ENCODE data around the gene TTC22.

TTC22 gene

DNA sequence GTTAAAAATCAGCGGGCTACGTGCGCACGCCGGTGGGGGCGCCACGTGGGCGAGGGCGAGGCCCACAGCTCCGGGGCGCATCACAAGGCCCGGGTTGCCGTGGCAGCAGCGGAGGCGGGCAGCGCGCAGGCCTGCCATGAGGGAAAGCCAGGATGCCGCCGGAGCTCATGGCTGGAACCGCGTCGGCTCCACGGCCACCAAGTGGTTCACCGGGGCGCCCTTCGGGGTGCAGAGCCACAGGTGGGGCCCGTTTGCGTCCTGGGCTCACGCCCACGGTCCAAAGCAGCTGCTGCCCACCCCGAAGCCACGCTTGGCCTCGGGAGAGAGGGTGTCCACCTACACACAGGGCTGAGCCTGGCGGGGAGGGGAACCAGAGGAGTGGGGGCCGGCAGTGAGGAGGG lies 4.9 kb upstream of the TTC22 start:
- DNase-seq (ENCODE audit: low read depth) = no peak
- TF ChIP-seq, protein P1, sequence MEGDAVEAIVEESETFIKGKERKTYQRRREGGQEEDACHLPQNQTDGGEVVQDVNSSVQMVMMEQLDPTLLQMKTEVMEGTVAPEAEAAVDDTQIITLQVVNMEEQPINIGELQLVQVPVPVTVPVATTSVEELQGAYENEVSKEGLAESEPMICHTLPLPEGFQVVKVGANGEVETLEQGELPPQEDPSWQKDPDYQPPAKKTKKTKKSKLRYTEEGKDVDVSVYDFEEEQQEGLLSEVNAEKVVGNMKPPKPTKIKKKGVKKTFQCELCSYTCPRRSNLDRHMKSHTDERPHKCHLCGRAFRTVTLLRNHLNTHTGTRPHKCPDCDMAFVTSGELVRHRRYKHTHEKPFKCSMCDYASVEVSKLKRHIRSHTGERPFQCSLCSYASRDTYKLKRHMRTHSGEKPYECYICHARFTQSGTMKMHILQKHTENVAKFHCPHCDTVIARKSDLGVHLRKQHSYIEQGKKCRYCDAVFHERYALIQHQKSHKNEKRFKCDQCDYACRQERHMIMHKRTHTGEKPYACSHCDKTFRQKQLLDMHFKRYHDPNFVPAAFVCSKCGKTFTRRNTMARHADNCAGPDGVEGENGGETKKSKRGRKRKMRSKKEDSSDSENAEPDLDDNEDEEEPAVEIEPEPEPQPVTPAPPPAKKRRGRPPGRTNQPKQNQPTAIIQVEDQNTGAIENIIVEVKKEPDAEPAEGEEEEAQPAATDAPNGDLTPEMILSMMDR (IDR thresholded peaks at IDR 0.05; ENCODE audit: low read depth, low read length, missing control alignments) = no peak
- in situ Hi-C loops (cut with HindIII; ENCODE audit: low sequenced_read_pairs) = no loop called here
- no peak overlapping the region for H3K4me3 ChIP-seq (ENCODE audit: low read depth, low read length)

DNA sequence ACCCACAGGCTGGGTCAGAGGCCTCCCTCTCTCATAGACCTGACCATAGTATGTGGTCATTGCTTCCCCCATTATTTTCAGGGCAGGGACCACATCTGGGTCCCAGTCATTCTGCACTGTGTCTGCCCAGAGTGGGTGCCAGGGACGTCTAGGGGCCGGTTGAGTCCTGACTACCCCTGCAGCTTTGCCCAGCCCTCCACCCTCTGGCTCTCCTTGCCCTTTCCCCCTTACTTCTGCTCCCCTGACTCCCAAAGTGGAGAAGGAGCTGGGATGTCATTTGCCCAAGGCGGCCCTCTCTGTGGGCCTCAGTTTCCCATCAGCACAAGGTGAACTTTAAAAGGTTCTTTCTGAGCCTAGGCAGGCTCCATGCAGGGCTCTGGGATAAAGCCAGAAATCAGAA lies 4.3 kb upstream of the TTC22 start:
- no peak for DNase-seq (ENCODE audit: low read depth)
- no peak overlapping the region for H3K4me3 ChIP-seq (ENCODE audit: low read depth, low read length)
- in situ Hi-C loops (cut with HindIII; ENCODE audit: low sequenced_read_pairs) = no loop called here
- TF ChIP-seq, protein P1 (IDR thresholded peaks at IDR 0.05; ENCODE audit: low read depth, low read length, missing control alignments) = no peak

DNA sequence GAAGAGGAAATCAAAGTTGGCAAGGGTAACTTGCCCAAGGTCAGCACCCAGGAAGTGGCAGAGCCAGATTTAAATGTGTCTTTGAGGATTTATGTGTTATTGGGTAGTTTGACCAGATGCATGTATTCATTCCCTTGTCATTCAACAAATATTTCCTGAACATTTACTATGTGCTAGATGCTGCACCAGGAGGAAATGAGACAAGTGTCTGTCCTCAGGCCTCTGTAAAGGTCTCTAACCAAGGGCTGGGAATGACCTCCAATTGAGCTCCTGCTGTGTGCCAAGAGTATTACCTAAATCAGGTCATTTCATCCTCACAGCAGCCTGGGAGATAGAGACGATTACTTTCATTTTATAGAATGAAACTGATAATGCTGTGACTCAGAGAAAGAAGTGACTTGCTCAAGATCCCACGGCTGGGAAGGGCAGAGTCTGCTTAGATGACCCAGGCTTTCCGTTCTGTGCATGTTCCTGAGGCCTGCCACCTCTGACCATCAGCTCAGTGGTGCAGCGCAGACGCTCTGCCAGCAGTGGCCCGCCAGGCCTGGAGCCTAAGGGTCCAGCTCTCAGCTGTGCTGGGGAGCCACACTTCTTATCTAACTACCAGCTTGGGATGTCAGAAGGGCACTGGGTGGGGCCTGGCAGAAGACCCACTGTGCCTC lies 3.5 kb upstream of the TTC22 start:
- in situ Hi-C loops (cut with HindIII; ENCODE audit: low sequenced_read_pairs) = no loop called here
- TF ChIP-seq, protein P1 (IDR thresholded peaks at IDR 0.05; ENCODE audit: low read depth, low read length, missing control alignments) = no peak
- H3K4me3 ChIP-seq (ENCODE audit: low read depth, low read length) = no peak overlapping the region
- DNase-seq (ENCODE audit: low read depth) = no peak

DNA sequence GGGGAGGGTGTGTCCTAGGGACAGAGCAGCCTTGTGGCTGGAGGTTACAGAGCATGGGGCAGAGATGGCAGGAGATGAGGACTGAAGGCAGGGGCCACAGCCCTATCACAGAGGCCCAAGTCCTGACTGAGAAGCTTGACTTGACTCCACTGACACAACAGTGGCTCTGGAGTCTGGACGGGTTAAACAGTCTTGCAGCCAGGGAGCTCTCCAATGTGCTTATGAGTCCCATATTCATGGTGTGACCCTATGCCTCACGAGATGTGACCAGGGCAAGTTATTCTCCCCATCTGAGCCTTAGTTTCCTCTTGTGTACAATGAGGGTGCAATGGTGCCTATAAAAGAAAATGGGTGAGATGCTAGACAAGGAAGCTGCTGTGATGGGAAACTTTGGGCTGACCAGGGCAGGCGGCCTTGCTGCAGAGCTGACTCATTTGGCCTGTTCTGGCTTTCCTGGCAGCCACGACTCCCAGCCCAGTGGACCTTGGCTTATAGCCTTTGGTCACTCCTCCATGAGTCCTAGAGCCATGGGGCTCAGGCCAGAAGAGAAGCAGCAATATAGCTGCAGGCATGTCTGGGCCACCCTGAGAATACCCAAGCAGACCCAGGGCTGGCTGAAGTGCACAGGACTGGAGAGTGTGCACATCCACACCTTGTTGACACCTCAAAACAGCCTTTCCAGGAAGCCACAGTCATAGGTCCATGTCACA lies 2.8 kb upstream of the TTC22 start:
- H3K4me3 ChIP-seq (ENCODE audit: low read depth, low read length) = no peak overlapping the region
- no peak for DNase-seq (ENCODE audit: low read depth)
- in situ Hi-C loops (cut with HindIII; ENCODE audit: low sequenced_read_pairs) = no loop called here
- TF ChIP-seq, protein P1 (IDR thresholded peaks at IDR 0.05; ENCODE audit: low read depth, low read length, missing control alignments) = no peak

DNA sequence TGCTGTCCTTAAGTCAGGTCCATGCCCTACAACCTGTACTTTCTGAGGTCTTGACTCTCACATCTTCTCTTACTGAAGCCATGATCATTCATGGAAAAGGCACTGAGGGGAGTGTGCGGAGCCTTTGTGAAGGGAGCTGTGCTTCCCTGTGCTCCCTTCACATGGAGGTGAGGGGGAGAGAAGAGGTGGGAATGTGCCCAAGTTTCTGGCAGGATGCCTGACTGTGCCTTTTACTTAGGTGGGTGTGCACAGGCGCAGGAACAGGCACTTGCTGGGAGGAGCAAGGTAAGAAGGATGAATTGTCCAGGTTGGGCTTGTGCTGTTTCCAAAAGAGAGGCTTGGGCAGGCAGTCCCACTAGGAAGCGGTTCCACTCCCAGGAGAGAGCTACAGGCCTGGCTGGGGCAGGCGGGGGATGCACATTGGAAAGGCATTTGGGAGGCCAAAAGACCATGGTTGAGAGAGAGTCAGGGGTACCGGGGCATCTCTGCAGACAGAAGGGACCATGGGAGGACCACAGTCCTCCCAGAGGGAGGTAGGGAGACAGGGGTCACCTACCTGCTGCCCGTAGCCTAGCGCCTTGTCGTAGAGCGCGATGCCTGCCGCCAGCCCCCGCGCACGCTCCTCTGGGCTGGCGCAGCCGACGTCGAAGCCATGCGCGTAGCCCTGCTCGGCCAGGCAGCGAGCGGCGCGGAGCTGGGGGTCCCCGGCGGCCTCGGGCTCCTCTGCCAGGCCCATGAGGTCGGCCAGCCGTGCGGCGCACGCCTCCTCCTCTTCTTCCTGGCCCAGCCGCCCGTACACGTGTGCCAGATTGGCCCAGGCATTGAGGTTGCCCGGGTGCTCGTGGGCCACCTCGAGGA lies 853 bp downstream of the TTC22 start:
- no peak for DNase-seq (ENCODE audit: low read depth)
- H3K4me3 ChIP-seq (ENCODE audit: low read depth, low read length) = no peak overlapping the region
- TF ChIP-seq, protein P1 (IDR thresholded peaks at IDR 0.05; ENCODE audit: low read depth, low read length, missing control alignments) = no peak
- in situ Hi-C loops (cut with HindIII; ENCODE audit: low sequenced_read_pairs) = no loop called here

DNA sequence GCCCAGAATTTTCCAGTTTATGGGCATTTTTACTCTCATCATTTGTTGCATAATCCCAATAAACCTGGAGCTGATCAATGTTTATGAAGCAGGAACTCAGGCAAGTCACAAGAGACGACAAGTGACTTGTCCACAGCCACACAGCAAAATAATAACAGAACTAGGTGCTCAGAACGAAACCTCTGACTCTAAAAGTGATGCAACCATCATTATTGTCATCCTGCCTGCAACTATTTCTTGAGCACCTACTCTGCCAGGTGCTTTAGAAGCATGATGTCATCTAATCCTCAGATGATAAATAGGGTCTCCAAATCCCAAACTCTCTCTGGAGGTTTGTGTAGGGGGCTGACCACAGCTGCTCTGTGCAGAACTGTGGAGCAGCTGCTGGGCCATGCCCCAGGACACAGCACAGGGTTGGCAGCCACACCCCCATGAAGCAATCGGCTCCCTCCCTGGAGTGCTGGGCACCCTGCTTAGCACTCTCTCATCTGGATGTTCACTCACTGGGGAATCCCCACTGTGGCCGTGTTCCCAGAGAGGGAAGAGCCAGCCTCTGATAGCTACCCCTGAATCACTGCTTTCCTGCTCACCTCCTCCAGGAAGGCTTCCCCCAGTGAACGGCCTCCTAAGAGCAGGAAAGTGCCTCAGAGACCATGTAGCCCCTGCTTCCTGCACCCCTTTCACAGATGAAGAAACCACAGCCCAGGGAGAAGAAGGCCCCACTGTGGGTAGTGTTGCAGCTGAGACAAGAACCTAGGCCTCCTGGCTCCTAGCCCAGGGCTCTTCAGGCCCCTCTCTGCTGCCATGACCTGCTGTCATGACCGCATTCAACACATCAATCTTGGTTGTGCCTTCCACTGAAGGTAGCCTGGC lies 2.1 kb downstream of the TTC22 start:
- H3K4me3 ChIP-seq (ENCODE audit: low read depth, low read length) = no peak overlapping the region
- no peak for DNase-seq (ENCODE audit: low read depth)
- in situ Hi-C loops (cut with HindIII; ENCODE audit: low sequenced_read_pairs) = no loop called here
- TF ChIP-seq, protein P1 (IDR thresholded peaks at IDR 0.05; ENCODE audit: low read depth, low read length, missing control alignments) = no peak

All from astrocyte of the cerebellum (primary cell).